ENCODE results near the gene MAD1L1. TPM values are rescaled to one million over a fixed set of nuclear protein-coding genes. Genes with fewer than 3 reads are reported as not detected.
A peak's percentile ranks its signal among the peaks of the same experiment; 100 is the strongest.

The MAD1L1 gene
- total and polyA plus RNA-seq, 8 donors = 21.4 to 58.8 (median 22.5) TPM

- Histone ChIP-seq H3K27ac (no peak overlapping the region), H3K36me3 (no peaks in the 10 kb centered on the region), H3K4me3 (no peak overlapping the region), H3K9me3 (no peaks in the 10 kb centered on the region), H3K27me3 (no peaks in the 10 kb centered on the region), H3K4me1 (no peaks in the 10 kb centered on the region)
- intact Hi-C loops (cut with DNase I) = no loop called here
- ATAC-seq (no peak), DNase-seq (peak in 2 of 4 donors; percentile 28 to 78)
- TF ChIP-seq CTCF (IDR thresholded peaks at IDR 0.05) = no peak
These were observed 377.6 kb downstream of the MAD1L1 start for GRCh38 chr7:1854866-1855724.

GRCh38 chr7:1853986-1854865 is 378.5 kb downstream of the MAD1L1 start:
- intact Hi-C loops (cut with DNase I) = no loop called here
- no peaks in the 10 kb centered on the region for H3K27me3 ChIP-seq
- no peaks in the 10 kb centered on the region for H3K9me3 ChIP-seq
- H3K4me3 ChIP-seq = no peak overlapping the region
- ATAC-seq = no peak
- H3K4me1 ChIP-seq = no peaks in the 10 kb centered on the region
- no peaks in the 10 kb centered on the region for H3K36me3 ChIP-seq
- DNase-seq = peak in 2 of 4 donors; percentile 17 to 57
- TF ChIP-seq CTCF (IDR thresholded peaks at IDR 0.05) = no peak
- H3K27ac ChIP-seq = no peak overlapping the region

GRCh38 chr7:1853431-1853985 is 379.2 kb downstream of the MAD1L1 start:
- Histone ChIP-seq H3K4me1 (no peaks in the 10 kb centered on the region), H3K27me3 (no peaks in the 10 kb centered on the region), H3K36me3 (no peaks in the 10 kb centered on the region), H3K4me3 (no peak overlapping the region), H3K27ac (no peak overlapping the region), H3K9me3 (no peaks in the 10 kb centered on the region)
- TF ChIP-seq CTCF (IDR thresholded peaks at IDR 0.05) = no peak
- intact Hi-C loops (cut with DNase I) = no loop called here
- peak in 2 of 4 donors; percentile 29 to 67 for DNase-seq
- no peak for ATAC-seq

GRCh38 chr7:1852517-1853430 is 380.0 kb downstream of the MAD1L1 start:
- intact Hi-C loops (cut with DNase I) = no loop called here
- no peak overlapping the region for H3K27ac ChIP-seq
- H3K9me3 ChIP-seq = no peaks in the 10 kb centered on the region
- no peaks in the 10 kb centered on the region for H3K27me3 ChIP-seq
- H3K36me3 ChIP-seq = no peaks in the 10 kb centered on the region
- no peak for TF ChIP-seq CTCF (IDR thresholded peaks at IDR 0.05)
- ATAC-seq (no peak), DNase-seq (peak in 2 of 4 donors; percentile 26 to 74)
- no peaks in the 10 kb centered on the region for H3K4me1 ChIP-seq
- no peak overlapping the region for H3K4me3 ChIP-seq

Data from left lung (tissue), 10 donors.